ENCODE results near the gene TMEM37. TPM values are rescaled to one million over a fixed set of nuclear protein-coding genes. Genes with fewer than 3 reads are reported as not detected.

Gene TMEM37
- total and polyA plus RNA-seq, 9 of the 15 experiments (the other 6 are each of a cell fraction or from before 2014, with no cell fraction given), result 0.03 to 0.64 (median 0.31) TPM; not detected in 1

DNA sequence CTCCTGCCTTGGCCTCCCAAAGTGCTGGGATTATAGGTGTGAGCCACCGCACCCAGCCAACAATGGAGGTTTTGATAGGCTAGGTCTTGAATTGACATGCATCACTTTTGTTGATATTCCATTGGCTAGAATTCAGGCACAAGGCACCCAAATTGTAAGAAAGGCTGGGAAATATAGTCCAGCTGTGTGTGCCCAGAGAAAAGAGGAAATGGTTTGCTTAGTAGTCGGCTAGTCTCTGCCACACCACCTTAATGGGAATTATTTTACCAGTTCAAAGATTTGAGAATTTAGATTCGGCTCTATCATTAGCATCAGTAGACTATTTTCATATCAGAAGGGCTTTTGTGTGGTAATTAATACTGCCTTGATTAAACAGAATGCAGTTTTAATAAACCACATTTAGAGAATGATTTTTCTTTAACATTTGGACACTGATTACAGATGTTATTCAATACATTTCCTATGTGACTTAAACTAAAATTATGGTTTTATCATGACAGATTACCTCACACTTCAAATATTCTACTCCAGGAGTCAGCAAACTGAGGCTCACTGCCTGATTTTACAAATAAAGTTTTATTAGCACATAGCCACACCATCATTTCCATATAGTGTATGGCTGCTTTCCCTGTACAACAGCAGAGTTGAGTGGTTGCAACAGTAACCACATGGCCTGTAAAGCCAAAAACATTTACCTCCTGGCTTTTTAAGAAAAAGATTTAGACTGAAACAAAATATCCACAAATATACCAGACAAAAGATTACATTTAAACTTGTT is 37.5 kb upstream of the TMEM37 start (continued):
- TF ChIP-seq, protein P1, sequence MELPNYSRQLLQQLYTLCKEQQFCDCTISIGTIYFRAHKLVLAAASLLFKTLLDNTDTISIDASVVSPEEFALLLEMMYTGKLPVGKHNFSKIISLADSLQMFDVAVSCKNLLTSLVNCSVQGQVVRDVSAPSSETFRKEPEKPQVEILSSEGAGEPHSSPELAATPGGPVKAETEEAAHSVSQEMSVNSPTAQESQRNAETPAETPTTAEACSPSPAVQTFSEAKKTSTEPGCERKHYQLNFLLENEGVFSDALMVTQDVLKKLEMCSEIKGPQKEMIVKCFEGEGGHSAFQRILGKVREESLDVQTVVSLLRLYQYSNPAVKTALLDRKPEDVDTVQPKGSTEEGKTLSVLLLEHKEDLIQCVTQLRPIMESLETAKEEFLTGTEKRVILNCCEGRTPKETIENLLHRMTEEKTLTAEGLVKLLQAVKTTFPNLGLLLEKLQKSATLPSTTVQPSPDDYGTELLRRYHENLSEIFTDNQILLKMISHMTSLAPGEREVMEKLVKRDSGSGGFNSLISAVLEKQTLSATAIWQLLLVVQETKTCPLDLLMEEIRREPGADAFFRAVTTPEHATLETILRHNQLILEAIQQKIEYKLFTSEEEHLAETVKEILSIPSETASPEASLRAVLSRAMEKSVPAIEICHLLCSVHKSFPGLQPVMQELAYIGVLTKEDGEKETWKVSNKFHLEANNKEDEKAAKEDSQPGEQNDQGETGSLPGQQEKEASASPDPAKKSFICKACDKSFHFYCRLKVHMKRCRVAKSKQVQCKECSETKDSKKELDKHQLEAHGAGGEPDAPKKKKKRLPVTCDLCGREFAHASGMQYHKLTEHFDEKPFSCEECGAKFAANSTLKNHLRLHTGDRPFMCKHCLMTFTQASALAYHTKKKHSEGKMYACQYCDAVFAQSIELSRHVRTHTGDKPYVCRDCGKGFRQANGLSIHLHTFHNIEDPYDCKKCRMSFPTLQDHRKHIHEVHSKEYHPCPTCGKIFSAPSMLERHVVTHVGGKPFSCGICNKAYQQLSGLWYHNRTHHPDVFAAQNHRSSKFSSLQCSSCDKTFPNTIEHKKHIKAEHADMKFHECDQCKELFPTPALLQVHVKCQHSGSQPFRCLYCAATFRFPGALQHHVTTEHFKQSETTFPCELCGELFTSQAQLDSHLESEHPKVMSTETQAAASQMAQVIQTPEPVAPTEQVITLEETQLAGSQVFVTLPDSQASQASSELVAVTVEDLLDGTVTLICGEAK (IDR thresholded peaks at IDR 0.05), result peak; percentile 91
- TF ChIP-seq, protein P1 (CRISPR knock-in tag; IDR thresholded peaks at IDR 0.05), result peak; percentile 58; the same call in 1 of the 2 replicates
- TF ChIP-seq SPI1 (IDR thresholded peaks at IDR 0.05; ENCODE audit: borderline replicate concordance, low read depth, low read length), result peak; percentile 65
- TF ChIP-seq, protein P2, sequence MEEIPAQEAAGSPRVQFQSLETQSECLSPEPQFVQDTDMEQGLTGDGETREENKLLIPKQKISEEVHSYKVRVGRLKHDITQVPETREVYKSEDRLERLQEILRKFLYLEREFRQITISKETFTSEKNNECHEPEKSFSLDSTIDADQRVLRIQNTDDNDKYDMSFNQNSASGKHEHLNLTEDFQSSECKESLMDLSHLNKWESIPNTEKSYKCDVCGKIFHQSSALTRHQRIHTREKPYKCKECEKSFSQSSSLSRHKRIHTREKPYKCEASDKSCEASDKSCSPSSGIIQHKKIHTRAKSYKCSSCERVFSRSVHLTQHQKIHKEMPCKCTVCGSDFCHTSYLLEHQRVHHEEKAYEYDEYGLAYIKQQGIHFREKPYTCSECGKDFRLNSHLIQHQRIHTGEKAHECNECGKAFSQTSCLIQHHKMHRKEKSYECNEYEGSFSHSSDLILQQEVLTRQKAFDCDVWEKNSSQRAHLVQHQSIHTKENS (CRISPR knock-in tag; IDR thresholded peaks at IDR 0.05), result no peak

All from K562 (cell line).